Measurements from ENCODE around the gene TPBGL. TPM values are rescaled to one million over a fixed set of nuclear protein-coding genes. Genes with fewer than 3 reads are reported as not detected.

TPBGL gene
- total and polyA plus RNA-seq, 9 donors = 0.13 to 0.47 (median 0.27) TPM; not detected in 2

DNA sequence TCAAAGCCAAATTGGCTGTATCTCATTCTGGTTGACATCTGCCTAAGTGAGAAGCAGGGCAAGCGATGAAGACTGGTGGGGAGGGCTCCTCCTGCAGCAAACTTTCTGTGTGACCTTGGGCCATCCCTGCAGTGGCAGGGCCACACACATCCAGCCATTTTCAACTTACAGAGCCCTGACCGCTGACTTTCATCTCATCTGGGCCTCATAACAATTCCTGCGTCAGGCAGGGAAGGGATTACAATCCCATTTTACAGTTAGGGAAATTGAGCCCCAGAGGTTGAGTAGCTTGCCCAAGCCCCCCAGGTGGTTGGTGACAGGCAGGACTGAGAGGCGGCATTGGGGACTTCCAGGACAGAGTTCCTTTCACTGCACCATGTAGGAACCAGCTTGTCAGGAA, 21.9 kb downstream of the TPBGL start:
- Histone ChIP-seq H3K36me3 (no peaks in the 10 kb centered on the region), H3K4me1 (ENCODE audit: insufficient read depth) (no peaks in the 10 kb centered on the region), H3K27me3 (no peaks in the 10 kb centered on the region), H3K9me3 (no peaks in the 10 kb centered on the region), H3K27ac (no peak overlapping the region), H3K4me3 (no peak overlapping the region)
- intact Hi-C loops (cut with DNase I) = no loop called here
- 73 to 89% (median 81%) methylated on average over 4 of the region's 4 CpGs for WGBS, 3 donors
- DNase-seq = peak in 4 of 5 donors; percentile 4 to 11 (median 6)
- TF ChIP-seq, protein P1, sequence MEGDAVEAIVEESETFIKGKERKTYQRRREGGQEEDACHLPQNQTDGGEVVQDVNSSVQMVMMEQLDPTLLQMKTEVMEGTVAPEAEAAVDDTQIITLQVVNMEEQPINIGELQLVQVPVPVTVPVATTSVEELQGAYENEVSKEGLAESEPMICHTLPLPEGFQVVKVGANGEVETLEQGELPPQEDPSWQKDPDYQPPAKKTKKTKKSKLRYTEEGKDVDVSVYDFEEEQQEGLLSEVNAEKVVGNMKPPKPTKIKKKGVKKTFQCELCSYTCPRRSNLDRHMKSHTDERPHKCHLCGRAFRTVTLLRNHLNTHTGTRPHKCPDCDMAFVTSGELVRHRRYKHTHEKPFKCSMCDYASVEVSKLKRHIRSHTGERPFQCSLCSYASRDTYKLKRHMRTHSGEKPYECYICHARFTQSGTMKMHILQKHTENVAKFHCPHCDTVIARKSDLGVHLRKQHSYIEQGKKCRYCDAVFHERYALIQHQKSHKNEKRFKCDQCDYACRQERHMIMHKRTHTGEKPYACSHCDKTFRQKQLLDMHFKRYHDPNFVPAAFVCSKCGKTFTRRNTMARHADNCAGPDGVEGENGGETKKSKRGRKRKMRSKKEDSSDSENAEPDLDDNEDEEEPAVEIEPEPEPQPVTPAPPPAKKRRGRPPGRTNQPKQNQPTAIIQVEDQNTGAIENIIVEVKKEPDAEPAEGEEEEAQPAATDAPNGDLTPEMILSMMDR (IDR thresholded peaks at IDR 0.05) = no peak
- no peak for TF ChIP-seq POLR2A (IDR thresholded peaks at IDR 0.05)
- no peak for TF ChIP-seq EP300 (IDR thresholded peaks at IDR 0.05)

DNA sequence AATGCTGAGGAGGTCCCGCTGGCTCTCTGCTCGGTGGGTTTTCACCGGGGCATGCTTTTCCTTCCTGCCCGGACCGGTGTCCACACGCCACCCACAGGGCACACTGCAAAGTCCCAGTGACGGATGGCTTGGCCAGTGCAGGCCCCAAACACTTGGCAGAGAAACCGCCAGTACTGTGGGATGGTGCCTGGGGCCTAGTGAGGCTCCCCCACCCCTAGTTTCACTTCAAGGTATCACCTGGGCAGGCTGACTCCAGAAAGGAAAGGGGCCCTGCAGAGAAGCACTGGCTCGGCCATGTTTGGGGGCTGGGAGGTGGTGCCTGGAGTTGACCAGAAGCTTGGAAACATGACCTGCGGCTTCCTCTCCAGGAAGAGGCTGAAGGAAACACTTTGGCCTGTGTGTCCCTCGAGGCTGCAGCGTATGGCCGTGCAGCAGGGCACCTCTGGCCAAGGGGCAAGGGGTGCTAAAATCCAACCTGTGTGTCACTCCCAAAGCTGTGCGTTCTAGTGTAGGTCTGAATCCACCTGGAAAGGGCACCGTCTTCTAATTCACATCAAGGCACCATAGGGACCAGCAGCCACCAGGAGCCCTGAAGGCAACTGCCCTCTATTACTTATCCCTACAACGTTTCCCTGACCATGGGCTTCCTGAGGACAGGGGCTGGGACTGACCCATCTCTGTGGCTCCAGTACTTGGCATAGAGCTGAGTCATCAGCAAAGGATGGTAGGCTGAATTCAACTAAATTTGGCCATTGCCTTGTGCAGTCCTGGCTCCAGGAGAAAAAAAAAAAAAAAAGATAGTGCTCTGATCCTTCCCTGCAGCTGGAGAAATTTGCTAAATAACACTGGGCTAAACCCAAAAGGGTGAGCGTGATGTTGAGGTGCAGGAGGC, 22.6 kb downstream of the TPBGL start:
- TF ChIP-seq, protein P1 (IDR thresholded peaks at IDR 0.05) = no peak
- TF ChIP-seq EP300 (IDR thresholded peaks at IDR 0.05) = no peak
- H3K4me1 ChIP-seq (ENCODE audit: insufficient read depth) = no peaks in the 10 kb centered on the region
- H3K27me3 ChIP-seq = no peaks in the 10 kb centered on the region
- H3K9me3 ChIP-seq = no peaks in the 10 kb centered on the region
- peak in 4 of 5 donors; percentile 7 to 31 (median 12) for DNase-seq
- 68 to 73% (median 69%) methylated on average over 17 of the region's 17 CpGs for WGBS, 3 donors
- H3K4me3 ChIP-seq = no peak overlapping the region
- intact Hi-C loops (cut with DNase I) = no loop called here
- no peak overlapping the region for H3K27ac ChIP-seq
- H3K36me3 ChIP-seq = no peaks in the 10 kb centered on the region

GRCh38 chr11:75263944-75264349, 23.4 kb downstream of the TPBGL start:
- H3K27me3 ChIP-seq = no peaks in the 10 kb centered on the region
- DNase-seq = peak in 4 of 5 donors; percentile 9 to 27 (median 15)
- 85 to 88% (median 85%) methylated on average over 4 of the region's 4 CpGs for WGBS, 3 donors
- no peak overlapping the region for H3K27ac ChIP-seq
- no peaks in the 10 kb centered on the region for H3K4me1 ChIP-seq (ENCODE audit: insufficient read depth)
- intact Hi-C loops (cut with DNase I) = no loop called here
- TF ChIP-seq POLR2A (IDR thresholded peaks at IDR 0.05) (no peak), EP300 (IDR thresholded peaks at IDR 0.05) (no peak)
- TF ChIP-seq, protein P1 (IDR thresholded peaks at IDR 0.05) = no peak
- no peaks in the 10 kb centered on the region for H3K9me3 ChIP-seq
- H3K4me3 ChIP-seq = no peak overlapping the region
- no peaks in the 10 kb centered on the region for H3K36me3 ChIP-seq

- Histone ChIP-seq H3K27me3 (no peaks in the 10 kb centered on the region), H3K27ac (no peak overlapping the region), H3K4me3 (no peak overlapping the region), H3K9me3 (no peaks in the 10 kb centered on the region), H3K4me1 (ENCODE audit: insufficient read depth) (no peaks in the 10 kb centered on the region), H3K36me3 (no peaks in the 10 kb centered on the region)
- TF ChIP-seq, protein P1 (IDR thresholded peaks at IDR 0.05) = no peak
- TF ChIP-seq EP300 (IDR thresholded peaks at IDR 0.05) (no peak), POLR2A (IDR thresholded peaks at IDR 0.05) (no peak)
- intact Hi-C loops (cut with DNase I) = no loop called here
- DNase-seq = peak in 3 of 5 donors; percentile 2 to 10 (median 3)
These were observed 23.8 kb downstream of the TPBGL start for GRCh38 chr11:75264356-75264755.

Measured in ovary (tissue), 9 donors.